Ecto neural progenitor cell (in vitro differentiated cells): ENCODE measurements around the gene HCFC2.

Experiments
- DNase-seq: peaks from one replicate; pipeline ENCODE4 v3.0.0-alpha.2; 2018; ENCODE audit warnings: low spot score

The HCFC2 gene

DNA sequence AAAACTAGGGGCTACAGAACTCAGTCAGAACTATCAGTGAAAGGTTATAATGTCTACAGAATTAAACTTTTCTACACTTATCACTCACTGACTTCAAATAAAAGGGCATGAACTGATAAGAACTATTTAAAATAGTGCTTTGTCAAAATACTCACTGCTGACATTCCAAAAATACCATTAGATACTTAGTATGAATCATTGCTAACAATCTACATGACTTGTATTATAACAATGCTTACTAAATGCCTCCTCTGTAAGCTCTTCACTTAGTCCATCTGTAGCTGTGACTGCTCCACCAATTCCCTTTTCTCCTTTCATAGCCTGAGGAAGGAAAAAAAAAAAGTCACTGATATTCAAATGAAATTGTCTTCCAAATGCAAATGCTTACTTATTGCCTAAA lies 56.7 kb downstream of the HCFC2 start:
- no peak for DNase-seq

GRCh38 chr12:104122298-104122697 lies 58.0 kb downstream of the HCFC2 start:
- no peak for DNase-seq

DNA sequence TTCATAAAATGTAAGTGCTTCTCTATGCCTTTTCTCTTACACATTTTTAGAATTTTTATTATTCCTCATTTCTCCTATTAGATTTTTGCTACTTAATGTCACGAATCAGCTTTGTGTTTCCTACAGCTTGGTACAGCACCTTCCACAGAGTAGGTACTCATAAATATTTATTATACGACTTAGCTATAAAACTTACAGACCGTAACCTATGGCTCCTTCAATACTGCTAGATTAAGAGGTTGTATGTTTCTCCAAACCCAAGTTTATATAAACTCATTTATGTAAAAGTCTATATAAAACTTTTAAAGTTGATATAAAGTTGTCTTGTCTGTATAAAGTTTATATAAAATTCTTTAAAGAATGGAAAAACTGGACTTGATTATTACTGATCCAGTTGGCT lies 62.2 kb downstream of the HCFC2 start:
- DNase-seq = no peak

DNA sequence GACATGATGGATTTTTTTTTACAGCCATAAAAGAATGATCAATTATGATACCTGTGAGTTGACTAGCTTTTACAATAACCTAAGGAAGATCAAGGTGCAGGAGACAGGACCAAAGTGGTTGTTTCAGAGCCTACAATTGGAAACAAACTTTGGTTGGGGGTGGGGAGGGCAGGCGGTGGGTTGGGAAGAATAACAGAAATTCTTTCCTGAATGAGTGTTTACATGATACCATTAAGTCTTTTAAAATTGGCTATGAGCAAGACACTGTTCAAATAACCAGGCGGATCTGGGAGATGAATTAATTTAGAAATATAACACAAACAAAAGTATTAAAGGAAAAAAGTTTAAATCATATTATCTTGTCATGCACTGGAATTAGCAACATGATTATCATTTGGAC lies 66.4 kb downstream of the HCFC2 start:
- DNase-seq = no peak

DNA sequence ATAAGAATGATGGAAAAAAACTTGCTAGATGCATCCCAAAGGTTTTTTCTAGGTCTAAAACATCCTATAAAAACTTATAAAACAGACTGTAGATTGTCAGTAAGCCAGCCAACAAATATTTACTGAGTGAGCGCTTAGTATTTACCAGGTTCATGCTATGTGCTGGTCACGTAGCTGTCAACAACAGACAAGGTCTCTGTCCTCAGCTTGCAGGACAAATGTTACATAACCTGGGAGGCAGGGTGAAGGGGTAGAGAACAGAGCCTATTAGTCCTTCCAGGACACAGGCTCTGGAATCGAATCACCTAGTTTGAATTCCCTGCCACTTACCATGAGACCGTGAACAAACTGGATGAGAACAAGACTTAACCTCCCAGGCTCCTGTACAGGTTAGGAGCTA lies 67.3 kb downstream of the HCFC2 start:
- no peak for DNase-seq

- DNase-seq = no peak
Observed at GRCh38 chr12:104132351-104132956, 68.1 kb downstream of the HCFC2 start.

DNA sequence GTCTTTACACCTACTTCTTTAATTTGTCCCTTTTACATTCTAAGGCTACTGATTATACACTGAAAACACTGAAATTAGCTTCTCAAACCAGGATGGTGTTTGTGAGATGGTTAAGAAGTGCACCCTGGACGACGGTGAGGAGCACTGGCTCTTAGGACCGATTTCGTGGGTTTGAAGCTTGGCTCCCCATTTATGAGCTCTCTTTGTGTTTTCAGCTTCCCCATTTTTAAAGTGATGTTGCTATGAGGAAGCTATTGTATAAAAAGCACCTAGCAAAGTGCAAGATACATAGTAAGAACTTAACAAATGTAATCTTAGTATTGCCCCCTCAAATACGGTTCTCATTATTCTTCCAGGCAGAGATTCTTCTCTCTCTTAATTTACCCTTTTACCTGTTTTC lies 69.0 kb downstream of the HCFC2 start:
- DNase-seq = no peak

GRCh38 chr12:104133866-104134265 lies 69.5 kb downstream of the HCFC2 start:
- DNase-seq = no peak

DNA sequence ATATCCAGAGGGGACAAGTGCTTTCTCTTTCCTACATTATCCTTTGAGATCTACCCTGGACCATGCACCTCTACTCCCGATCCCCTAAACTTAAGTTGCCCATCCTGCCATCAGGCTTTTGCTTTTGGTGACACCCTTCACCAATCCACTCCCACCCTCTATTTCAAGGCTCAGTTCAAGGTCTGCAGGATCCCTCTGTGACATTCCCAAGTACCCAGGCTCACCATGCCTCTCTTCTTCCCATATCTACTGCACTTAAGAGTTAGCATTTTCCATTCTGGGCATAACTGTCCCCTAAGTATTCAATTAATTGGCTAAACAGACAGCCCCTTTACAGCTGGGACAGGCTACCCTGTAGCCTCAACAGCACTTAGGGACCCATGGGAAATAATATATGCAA lies 70.6 kb downstream of the HCFC2 start:
- no peak for DNase-seq

GRCh38 chr12:104136577-104136976 lies 72.2 kb downstream of the HCFC2 start:
- DNase-seq = no peak

DNA sequence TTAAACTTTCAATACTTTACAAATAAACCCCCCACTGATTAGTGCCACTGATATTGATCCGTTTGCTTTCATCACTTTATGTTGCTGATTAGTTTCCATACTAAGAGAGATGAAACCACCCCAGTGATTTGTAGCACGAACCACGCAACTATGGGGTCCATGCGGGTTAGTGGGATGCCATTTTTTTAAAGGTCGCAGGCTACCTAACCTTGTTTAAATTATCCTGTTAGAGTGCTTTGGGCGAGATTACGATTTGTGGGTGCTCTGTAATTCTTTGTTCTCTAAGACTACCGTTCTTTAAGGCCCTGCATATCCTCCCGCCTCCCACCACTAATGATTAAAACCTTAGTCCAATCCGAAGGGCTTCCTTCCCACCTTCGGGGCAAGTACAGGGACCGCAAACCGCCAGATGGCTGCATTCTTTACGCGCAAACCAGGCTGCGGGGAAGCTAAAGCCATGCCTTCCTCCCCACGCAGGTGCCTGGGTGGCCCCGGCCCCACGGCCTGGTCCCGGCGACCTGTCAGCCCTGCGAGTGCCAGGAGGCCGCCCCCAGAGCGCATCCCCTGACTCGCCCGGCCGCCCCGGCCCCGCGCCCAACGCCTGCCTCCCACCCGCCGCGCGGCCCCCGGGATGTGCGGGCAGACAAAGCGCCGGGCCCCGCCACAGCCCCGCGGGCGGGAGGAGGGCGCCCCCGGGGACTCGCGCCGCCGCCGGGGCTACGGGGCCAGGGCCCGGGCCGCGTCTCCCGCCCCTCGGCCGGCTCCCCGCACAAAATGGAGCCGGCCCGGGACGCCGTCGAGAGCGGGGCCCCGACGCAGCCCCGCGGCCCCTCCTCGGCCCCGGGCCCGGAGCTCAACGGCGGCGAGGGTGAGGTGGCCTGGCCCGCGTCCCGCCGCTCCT lies 72.9 kb downstream of the HCFC2 start:
- DNase-seq = peak; percentile 82

DNA sequence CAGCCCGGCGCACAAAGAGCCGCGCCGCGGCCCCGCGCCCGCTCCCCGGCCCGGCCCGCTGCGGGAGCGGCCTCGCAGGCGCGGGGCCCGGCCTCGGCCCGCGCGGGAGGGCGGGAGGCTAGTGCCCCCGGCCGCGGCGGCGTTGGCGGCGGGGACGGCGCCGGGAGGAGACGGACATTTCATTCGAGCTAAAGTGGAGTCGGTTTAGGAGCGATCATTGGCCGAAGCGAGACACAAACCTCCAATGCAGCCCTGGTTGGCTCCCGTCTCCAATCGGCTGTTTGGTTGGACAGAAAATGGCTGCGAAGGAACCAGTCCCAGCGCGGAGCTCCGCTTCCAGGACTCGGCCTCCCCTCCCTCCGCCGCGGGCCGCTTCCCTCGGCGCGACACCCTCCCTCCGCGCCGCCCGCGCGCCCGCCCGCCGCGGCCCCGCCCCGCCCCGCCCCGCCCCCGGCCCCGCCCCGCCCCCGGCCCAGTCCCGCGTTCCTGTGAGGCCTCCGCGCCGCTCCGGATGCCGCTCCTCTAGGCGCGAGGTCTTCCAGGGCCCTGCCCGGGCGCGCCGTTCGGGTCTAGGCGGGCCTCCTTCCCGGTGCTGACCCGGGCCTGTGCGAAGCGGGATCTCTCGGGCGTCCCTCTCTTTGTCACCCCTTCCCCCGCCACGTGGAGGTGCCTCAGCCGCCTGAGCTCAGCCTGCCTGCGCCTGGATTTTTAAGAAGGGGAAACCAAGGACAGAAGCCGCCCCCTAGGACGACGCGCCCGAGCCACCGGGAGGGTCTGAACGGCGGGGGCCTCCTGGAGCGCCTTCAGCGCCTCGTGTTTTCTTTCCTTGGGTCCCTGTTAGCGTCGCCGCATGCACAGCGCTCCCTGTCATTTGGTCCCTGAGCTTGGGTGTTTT lies 73.8 kb downstream of the HCFC2 start, which contains the start of gene NFYB:
Gene NFYB, minus strand, starts transcription at position 309 of the 895 bp plus-strand sequence. CDS start 2,757 bp downstream, outside the sequence.
- DNase-seq = peak; percentile 99

DNA sequence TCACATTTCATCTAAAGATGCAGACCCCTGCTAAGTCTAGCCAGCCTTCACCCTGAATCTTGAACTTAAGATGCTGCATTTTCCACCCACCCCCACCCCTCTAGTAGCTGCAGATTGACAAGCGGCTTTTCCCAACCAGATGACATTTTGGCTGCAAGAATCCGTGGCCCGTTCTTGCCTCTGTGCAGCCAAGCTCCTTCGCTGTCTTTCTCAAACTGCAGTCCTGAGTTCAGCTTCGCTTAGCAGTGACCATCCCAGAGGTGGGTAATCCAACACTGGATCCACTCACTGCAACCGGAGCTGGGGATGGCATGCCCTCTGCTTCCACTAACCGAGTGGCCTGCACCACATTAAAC lies 74.4 kb downstream of the HCFC2 start:
- DNase-seq = no peak

DNA sequence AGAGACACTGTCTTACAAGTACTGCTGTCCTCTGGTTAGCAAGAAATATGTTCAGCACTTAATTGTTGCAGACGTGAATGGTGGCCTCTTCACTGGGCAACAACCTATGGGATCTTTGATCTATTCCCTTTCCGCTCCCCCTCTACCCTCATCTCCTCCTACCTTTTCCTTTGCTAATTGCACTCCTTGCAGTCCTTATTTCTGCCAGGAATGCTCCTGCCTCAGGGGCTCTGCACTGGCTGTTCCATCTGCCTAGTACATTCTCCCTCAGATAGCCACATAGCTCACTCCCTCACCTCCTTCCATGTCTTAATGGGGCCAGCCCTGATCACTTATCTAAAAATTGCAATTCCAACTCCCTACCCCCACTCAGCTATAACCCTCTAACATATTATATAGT lies 78.2 kb downstream of the HCFC2 start:
- no peak for DNase-seq

- DNase-seq = no peak
Observed at GRCh38 chr12:104143002-104143401, 78.7 kb downstream of the HCFC2 start.

GRCh38 chr12:104143918-104144317 lies 79.6 kb downstream of the HCFC2 start:
- DNase-seq = no peak

DNA sequence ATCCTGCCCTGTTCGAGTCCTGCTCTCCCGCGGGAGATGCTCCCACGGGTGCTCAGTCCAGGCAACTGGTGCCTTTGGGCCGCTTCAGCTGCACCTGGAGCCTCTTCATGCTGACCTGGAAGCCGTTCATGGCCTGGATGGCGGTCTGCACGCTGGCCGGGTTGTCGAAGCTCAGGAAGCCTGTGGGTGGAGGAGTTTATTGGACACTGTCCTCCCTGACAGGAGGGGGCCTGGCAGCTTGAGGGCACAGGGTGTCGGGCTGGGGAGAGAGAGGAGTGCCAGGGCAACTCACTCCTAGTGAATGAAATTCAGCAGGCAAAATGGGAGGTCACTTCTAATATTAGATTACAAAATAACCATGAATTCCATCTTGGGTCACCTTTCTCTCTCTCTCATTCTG lies 83.0 kb downstream of the HCFC2 start:
- no peak for DNase-seq

- no peak for DNase-seq
Observed at GRCh38 chr12:104150416-104150815, 86.1 kb downstream of the HCFC2 start.

DNA sequence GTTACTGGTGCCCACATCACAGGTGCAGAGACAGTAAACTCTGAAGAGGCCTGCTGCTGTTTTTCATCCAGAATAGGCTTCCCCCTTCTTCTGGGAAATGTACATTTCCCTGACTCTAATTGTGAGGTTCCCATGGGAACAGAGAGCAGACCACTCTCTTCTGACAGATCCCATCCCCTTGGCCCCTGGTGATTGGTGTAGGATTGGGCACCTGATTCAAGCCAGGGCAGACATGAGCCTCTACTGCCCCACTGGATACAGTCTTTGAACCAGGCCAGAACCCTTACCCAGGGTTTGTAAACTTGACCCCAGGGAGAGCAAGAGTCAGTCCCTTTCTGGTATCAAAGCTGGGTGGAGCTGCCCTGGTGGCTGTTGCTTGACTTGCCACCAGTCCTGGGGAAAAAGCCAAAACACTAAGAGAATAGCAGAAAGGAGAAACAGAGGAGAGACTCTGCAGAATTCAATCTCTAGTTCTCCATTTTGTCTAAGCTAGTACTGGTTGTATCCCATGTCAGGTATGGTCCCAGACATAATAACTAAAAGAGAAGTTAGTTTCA lies 88.4 kb downstream of the HCFC2 start:
- DNase-seq = no peak

GRCh38 chr12:104154286-104154685 lies 90.0 kb downstream of the HCFC2 start:
- DNase-seq = no peak

GRCh38 chr12:104154806-104155205 lies 90.5 kb downstream of the HCFC2 start:
- DNase-seq = peak; percentile 60
